ENCODE results near the gene ELL2. TPM values are rescaled to one million over a fixed set of nuclear protein-coding genes. Genes with fewer than 3 reads are reported as not detected.
A peak's percentile ranks its signal among the peaks of the same experiment; 100 is the strongest.

ELL2 gene
- total RNA-seq, 1 donor from 2014 or later, result 76.3 TPM

- TF ChIP-seq, protein P1, sequence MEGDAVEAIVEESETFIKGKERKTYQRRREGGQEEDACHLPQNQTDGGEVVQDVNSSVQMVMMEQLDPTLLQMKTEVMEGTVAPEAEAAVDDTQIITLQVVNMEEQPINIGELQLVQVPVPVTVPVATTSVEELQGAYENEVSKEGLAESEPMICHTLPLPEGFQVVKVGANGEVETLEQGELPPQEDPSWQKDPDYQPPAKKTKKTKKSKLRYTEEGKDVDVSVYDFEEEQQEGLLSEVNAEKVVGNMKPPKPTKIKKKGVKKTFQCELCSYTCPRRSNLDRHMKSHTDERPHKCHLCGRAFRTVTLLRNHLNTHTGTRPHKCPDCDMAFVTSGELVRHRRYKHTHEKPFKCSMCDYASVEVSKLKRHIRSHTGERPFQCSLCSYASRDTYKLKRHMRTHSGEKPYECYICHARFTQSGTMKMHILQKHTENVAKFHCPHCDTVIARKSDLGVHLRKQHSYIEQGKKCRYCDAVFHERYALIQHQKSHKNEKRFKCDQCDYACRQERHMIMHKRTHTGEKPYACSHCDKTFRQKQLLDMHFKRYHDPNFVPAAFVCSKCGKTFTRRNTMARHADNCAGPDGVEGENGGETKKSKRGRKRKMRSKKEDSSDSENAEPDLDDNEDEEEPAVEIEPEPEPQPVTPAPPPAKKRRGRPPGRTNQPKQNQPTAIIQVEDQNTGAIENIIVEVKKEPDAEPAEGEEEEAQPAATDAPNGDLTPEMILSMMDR (IDR thresholded peaks at IDR 0.05; ENCODE audit: insufficient read depth, low read length, severe bottlenecking), result no peak
- DNase-seq (ENCODE audit: low read depth) (no peak), FAIRE-seq (no peak)
- no peak overlapping the region for H3K4me3 ChIP-seq (ENCODE audit: low read depth, low read length)
- H3K27me3 ChIP-seq (ENCODE audit: control insufficient read depth, insufficient read depth, low read length), result no peaks in the 10 kb centered on the region
- no peaks in the 10 kb centered on the region for H3K36me3 ChIP-seq (ENCODE audit: control insufficient read depth, insufficient read depth, low read length)
Measured at GRCh38 chr5:95850391-95850894, 111.2 kb downstream of the ELL2 start.

GRCh38 chr5:95848701-95849100 is 113.0 kb downstream of the ELL2 start:
- FAIRE-seq (no peak), DNase-seq (ENCODE audit: low read depth) (no peak)
- Histone ChIP-seq H3K4me3 (ENCODE audit: low read depth, low read length) (no peak overlapping the region), H3K27me3 (ENCODE audit: control insufficient read depth, insufficient read depth, low read length) (no peaks in the 10 kb centered on the region), H3K36me3 (ENCODE audit: control insufficient read depth, insufficient read depth, low read length) (no peaks in the 10 kb centered on the region)
- TF ChIP-seq, protein P1 (IDR thresholded peaks at IDR 0.05; ENCODE audit: insufficient read depth, low read length, severe bottlenecking), result no peak

DNA sequence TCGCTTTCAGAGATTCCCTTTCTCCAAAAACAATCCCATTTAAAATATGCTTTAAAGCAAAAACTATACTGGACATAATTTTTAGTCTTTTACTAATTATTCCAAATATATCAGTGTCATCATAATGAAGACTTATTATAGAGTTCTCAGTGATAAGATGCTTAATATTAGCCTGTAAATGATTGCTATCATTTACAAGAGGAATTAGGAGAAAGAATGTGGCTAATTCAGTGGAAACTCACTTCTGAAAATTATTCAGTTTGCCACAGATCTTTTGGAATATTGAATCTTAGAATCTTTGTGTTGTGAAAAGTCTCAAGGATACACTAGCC is 114.4 kb downstream of the ELL2 start:
- H3K36me3 ChIP-seq (ENCODE audit: control insufficient read depth, insufficient read depth, low read length), result no peaks in the 10 kb centered on the region
- TF ChIP-seq, protein P1 (IDR thresholded peaks at IDR 0.05; ENCODE audit: insufficient read depth, low read length, severe bottlenecking), result no peak
- DNase-seq (ENCODE audit: low read depth) (no peak), FAIRE-seq (no peak)
- no peaks in the 10 kb centered on the region for H3K27me3 ChIP-seq (ENCODE audit: control insufficient read depth, insufficient read depth, low read length)
- no peak overlapping the region for H3K4me3 ChIP-seq (ENCODE audit: low read depth, low read length)

GRCh38 chr5:95846554-95847260 is 114.9 kb downstream of the ELL2 start:
- DNase-seq (ENCODE audit: low read depth), result peak; percentile 84
- Histone ChIP-seq H3K4me3 (ENCODE audit: low read depth, low read length) (no peak overlapping the region), H3K27me3 (ENCODE audit: control insufficient read depth, insufficient read depth, low read length) (no peaks in the 10 kb centered on the region), H3K36me3 (ENCODE audit: control insufficient read depth, insufficient read depth, low read length) (no peaks in the 10 kb centered on the region)
- TF ChIP-seq, protein P1 (IDR thresholded peaks at IDR 0.05; ENCODE audit: insufficient read depth, low read length, severe bottlenecking), result peak; percentile 81
- FAIRE-seq, result no peak

- Histone ChIP-seq H3K36me3 (ENCODE audit: control insufficient read depth, insufficient read depth, low read length) (no peaks in the 10 kb centered on the region), H3K4me3 (ENCODE audit: low read depth, low read length) (no peak overlapping the region), H3K27me3 (ENCODE audit: control insufficient read depth, insufficient read depth, low read length) (no peaks in the 10 kb centered on the region)
- FAIRE-seq (no peak), DNase-seq (ENCODE audit: low read depth) (no peak)
- TF ChIP-seq, protein P1 (IDR thresholded peaks at IDR 0.05; ENCODE audit: insufficient read depth, low read length, severe bottlenecking), result no peak
Measured at GRCh38 chr5:95845391-95845790, 116.3 kb downstream of the ELL2 start.
